T-helper 1 cell (primary cell): Measurements from ENCODE around the gene RABEP2.
"Not testable (repeated sequence)": the region's sequence is repeated elsewhere in the genome, so short reads cannot be mapped to it uniquely, and the experiment has no call there.

Experiments used
- DNase-seq, 5 donors: peaks; one replicate each; pipeline ENCODE4 v3.0.0-alpha.2; 2012 to 2020

RABEP2 gene

GRCh38 chr16:28903344-28904042, 21.5 kb downstream of the RABEP2 start:
- no peak for DNase-seq

- no peak for DNase-seq
These were observed 22.1 kb downstream of the RABEP2 start for GRCh38 chr16:28902909-28903308.

- no peak for DNase-seq
These were observed 23.2 kb downstream of the RABEP2 start for GRCh38 chr16:28901862-28902261.

- DNase-seq = no peak
These were observed 24.4 kb downstream of the RABEP2 start for GRCh38 chr16:28900601-28901000.

GRCh38 chr16:28899882-28900590, 25.0 kb downstream of the RABEP2 start:
- DNase-seq = no peak

GRCh38 chr16:28898942-28899341, 26.1 kb downstream of the RABEP2 start:
- no peak for DNase-seq

- no peak for DNase-seq
These were observed 26.8 kb downstream of the RABEP2 start for GRCh38 chr16:28898266-28898665.

GRCh38 chr16:28897826-28898225, 27.2 kb downstream of the RABEP2 start:
- no peak for DNase-seq

- no peak for DNase-seq
These were observed 29.4 kb downstream of the RABEP2 start for GRCh38 chr16:28895609-28896008.

GRCh38 chr16:28893291-28893690, 31.7 kb downstream of the RABEP2 start:
- DNase-seq = no peak

- no peak for DNase-seq
These were observed 32.8 kb downstream of the RABEP2 start for GRCh38 chr16:28891964-28892890.

GRCh38 chr16:28890355-28890754, 34.7 kb downstream of the RABEP2 start:
- DNase-seq = not testable (repeated sequence)

- no peak for DNase-seq
These were observed 38.1 kb downstream of the RABEP2 start for GRCh38 chr16:28886945-28887344.

GRCh38 chr16:28884045-28884444, 41.0 kb downstream of the RABEP2 start:
- no peak for DNase-seq

GRCh38 chr16:28883221-28883996, 41.6 kb downstream of the RABEP2 start:
- no peak for DNase-seq

- no peak for DNase-seq
These were observed 42.4 kb downstream of the RABEP2 start for GRCh38 chr16:28882551-28883160.

GRCh38 chr16:28881565-28881964, 43.5 kb downstream of the RABEP2 start:
- not testable (repeated sequence) for DNase-seq

GRCh38 chr16:28880955-28881354, 44.1 kb downstream of the RABEP2 start:
- no peak for DNase-seq

- DNase-seq = no peak
These were observed 44.5 kb downstream of the RABEP2 start for GRCh38 chr16:28880589-28880915.

- DNase-seq = peak; percentile 77 to 89 (median 86)
These were observed 45.0 kb downstream of the RABEP2 start for GRCh38 chr16:28879841-28880588.

- DNase-seq = no peak
These were observed 45.7 kb downstream of the RABEP2 start for GRCh38 chr16:28879261-28879840.
